Measurements from ENCODE around the gene SETBP1.

Gene SETBP1

DNA sequence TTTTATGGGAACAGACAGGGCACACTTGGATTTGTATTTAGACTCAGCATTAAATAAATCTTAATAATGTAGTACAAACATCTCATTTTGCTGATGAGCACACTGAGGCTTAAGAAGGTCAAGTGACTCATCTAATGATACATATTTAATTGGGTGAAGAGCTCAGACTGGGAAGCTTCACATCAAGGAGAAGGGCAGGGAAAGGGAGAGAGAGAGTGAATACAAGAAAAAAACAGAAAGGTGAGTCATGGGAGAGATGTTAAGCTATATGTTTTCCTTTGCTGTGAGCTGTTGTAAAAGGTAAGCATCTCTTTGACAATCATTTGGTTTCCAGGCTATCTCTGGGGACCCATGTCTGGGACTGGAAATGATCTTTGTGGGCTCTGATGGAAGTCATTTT is 277.8 kb downstream of the SETBP1 start:
- TF ChIP-seq CTCF (IDR thresholded peaks at IDR 0.05; ENCODE audit: extremely low read depth, missing control alignments): no peak
- DNase-seq (ENCODE audit: low spot score): no peak

GRCh38 chr18:44959013-44959412 is 278.3 kb downstream of the SETBP1 start:
- TF ChIP-seq CTCF (IDR thresholded peaks at IDR 0.05; ENCODE audit: extremely low read depth, missing control alignments): no peak
- DNase-seq (ENCODE audit: low spot score): no peak

DNA sequence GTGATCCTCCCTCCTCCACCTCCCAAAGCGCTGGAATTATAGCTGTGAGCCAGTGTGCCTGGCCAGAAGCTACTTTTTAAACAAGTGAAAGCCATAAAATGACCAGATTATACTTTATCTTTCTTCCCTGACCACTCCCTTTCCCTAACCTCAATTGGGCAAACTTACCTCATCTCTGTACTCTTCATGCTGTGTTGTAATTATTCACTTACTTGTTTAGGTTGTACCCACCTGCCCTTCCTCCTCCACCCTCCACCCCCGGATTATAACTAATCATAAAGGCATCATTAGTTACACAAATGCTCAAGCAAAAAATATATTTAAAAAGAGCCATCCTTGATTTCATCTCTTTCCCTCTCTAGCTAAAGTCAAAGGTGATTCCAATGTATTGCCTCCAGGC is 279.9 kb downstream of the SETBP1 start:
- no peak for TF ChIP-seq CTCF (IDR thresholded peaks at IDR 0.05; ENCODE audit: extremely low read depth, missing control alignments)
- no peak for DNase-seq (ENCODE audit: low spot score)

DNA sequence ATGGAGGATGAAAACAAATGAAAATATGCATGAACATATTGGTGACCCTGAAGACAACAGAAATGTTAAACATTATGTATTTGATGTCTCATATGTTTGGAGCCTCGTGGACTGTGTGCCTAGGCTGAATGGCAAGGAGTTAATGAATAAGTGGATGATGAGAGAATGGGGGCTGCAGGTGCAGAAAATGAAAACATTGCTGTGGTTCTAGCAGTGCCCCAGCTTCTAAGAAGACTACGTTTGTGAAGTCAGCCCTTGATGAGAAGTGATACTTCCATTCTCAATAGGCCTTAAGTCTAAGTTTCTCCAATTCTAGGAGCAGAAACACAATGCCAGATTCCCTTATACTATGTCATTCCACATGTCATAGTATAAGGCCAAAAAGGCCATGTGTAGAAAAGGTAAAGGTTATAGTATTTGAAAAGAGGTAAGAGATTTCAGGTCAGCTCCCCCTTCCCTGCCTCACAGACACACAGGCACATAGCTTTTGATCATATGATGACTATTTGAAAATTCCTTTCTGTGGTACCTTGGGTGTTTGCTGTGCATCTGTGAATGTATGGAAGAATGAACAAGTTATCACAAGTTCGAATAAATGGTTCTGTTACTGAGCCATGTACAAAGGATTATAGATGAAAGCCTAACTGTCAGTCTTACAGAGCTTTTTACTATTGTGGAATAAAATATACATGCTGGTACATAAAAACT is 280.8 kb downstream of the SETBP1 start:
- no peak for DNase-seq (ENCODE audit: low spot score)
- no peak for TF ChIP-seq CTCF (IDR thresholded peaks at IDR 0.05; ENCODE audit: extremely low read depth, missing control alignments)

- no peak for TF ChIP-seq CTCF (IDR thresholded peaks at IDR 0.05; ENCODE audit: extremely low read depth, missing control alignments)
- DNase-seq (ENCODE audit: low spot score): no peak
These were observed 286.9 kb downstream of the SETBP1 start for GRCh38 chr18:44967599-44967998.

DNA sequence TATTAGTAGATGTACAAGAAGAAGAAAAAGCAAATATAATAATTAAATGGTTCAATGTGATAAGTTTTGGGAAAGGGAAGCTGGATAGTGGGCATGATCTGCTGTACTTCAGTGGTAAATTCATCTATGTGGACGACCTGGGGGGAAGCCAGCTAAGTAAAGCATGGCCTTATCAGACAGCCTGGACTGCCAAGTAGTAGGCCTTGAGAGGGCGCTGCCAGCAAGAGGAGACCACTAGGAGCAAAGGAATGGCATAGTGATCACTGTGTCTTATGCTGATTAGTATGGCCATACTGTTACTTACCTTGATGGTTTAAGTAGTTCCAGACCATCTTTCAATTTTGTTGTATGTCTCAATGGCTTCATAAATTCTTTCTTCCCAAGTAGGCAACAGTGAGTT is 287.6 kb downstream of the SETBP1 start:
- TF ChIP-seq CTCF (IDR thresholded peaks at IDR 0.05; ENCODE audit: extremely low read depth, missing control alignments): no peak
- no peak for DNase-seq (ENCODE audit: low spot score)

DNA sequence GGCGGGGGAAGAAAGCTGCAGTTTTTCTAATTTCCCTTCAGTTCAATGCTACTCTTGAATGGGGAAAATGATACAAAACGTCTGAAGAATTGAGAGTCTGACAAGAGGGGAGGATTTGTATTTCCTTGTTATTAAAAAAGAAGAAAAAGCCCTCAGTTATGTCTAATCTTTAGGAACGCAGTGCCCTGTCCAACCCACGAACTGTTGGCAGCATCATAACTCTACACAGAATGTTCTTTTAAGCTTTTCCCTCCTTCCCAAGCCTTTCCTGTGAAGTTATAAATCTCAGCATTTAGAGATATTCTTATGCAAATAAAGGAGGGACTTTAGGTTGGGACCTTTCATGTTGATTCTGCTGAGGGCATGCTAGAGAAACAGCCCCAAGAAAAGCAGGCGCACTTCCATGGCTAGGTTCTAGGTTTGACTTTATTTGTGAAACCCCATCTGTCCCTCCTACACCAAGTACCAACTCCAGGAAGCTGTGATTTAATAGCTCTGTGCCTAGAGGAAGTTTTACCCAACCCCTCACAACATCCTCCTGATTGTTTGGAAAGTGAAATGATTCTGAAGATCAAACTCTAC is 288.6 kb downstream of the SETBP1 start:
- DNase-seq (ENCODE audit: low spot score): no peak
- no peak for TF ChIP-seq CTCF (IDR thresholded peaks at IDR 0.05; ENCODE audit: extremely low read depth, missing control alignments)

Data from GM20000 (cell line).